Inflammatory macrophage treated with lipopolysaccharide for 1 hour (primary cell): Measurements from ENCODE around the gene GPC5.
"Not testable (repeated sequence)": the region's sequence is repeated elsewhere in the genome, so short reads cannot be mapped to it uniquely, and the experiment has no call there.

Experiments used
- DNase-seq, 2 donors: peaks; one replicate each; pipeline ENCODE4 v3.0.0-alpha.2; 2020 to 2022

GPC5 gene

GRCh38 chr13:92418818-92419412, 1020.5 kb downstream of the GPC5 start:
- DNase-seq: no peak

- DNase-seq: no peak
Measured at GRCh38 chr13:92429231-92429630, 1030.8 kb downstream of the GPC5 start.

- DNase-seq: no peak
Measured at GRCh38 chr13:92433386-92433785, 1035.0 kb downstream of the GPC5 start.

- no peak for DNase-seq
Measured at GRCh38 chr13:92433963-92434362, 1035.5 kb downstream of the GPC5 start.

DNA sequence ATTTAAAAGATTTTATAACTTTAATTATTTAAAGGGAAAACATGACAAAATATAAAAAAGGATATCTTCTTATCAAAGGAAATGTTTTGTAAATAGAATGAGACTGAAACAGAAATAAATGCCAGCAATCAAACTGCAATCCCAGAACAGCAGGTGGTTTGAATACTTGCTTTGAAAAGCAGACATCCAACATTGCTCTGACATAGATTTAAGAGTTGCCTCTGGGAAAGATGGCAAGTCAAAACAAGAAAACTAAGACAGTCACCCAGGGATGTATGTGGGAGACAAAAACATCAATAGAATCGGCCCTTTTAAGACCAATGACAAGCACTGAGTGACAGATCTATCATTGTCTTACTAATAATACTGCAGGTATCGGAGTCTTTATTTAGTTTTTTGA, 1038.5 kb downstream of the GPC5 start:
- DNase-seq: no peak

- DNase-seq: no peak
Measured at GRCh38 chr13:92444244-92444643, 1045.8 kb downstream of the GPC5 start.

DNA sequence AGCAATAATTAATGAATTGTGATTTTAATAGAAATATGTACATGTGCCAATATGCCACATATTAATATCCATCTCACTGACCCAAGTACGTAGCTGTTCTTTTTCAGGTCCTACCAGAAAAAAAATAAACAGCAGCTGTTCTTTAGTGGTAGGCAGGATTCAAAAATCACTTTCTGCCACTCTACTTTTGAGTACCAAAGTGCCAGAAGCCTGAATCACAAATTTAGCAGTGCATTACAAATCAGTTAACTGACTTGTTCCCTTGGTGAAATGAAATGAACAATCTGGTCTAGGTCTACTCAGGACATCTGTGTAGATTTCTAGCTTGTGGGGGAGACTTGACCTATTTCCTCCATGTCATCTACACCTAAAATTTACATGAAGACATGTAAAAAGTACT, 1052.6 kb downstream of the GPC5 start:
- no peak for DNase-seq

- DNase-seq: no peak
Measured at GRCh38 chr13:92452840-92453239, 1054.4 kb downstream of the GPC5 start.

DNA sequence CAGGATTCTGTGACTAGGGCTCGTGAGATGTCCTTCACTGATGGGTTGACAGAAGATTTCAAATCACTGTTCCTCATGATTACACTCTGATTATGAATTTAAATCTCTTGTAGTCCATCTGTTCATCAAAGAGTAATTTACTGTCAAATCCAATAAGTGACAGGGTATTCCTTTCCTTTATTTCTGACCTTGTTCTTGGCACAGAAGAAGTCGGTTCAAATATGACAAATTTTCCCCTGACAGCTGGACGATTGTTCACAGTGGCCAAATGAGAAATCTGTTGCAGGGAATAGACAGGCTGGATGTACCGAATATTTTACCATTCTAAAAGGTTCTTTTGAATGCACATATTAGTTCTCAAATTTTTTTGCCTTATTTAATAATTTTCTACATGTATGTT, 1060.9 kb downstream of the GPC5 start:
- DNase-seq: no peak

DNA sequence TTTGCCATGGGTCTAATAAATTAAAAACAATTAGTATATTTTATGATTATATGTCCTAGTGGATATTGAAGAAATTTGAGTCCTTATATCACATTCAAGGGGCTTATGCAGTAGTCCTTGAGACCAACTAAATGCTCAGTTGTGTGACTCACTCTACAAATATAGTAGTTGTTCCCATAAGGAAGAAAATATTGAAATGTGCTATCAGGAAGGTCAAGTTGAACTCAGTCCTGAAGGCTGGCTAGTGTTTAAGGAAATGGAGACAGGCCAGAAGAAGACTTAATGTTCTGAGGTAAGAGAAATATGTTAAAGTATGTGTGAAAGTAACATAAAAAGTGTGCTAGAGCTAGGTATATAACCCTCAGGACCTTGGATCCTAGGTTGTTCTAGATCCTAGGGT, 1062.1 kb downstream of the GPC5 start:
- no peak for DNase-seq

- no peak for DNase-seq
Measured at GRCh38 chr13:92461402-92461801, 1063.0 kb downstream of the GPC5 start.

DNA sequence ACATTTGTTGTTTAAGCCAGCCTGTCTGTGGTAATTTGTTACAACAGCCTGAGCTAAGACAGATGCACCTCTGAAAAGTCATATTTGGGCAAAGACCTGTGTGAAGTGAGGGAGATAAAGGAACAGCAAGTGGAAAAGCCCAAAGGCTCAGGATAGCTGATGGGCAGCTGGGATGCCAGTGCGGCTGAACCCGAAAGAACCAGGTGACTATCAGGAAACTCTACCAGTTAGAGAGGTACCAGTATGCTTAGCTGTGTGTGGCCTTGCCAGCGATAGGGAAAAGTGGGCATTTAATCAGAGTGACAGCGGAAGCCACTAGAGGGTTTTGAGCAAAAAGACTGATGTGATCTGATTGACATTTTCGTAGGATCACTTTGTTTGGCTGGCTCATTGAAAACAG, 1063.4 kb downstream of the GPC5 start:
- DNase-seq: no peak

- no peak for DNase-seq
Measured at GRCh38 chr13:92463134-92463533, 1064.7 kb downstream of the GPC5 start.

GRCh38 chr13:92473765-92474475, 1075.5 kb downstream of the GPC5 start:
- DNase-seq: no peak

DNA sequence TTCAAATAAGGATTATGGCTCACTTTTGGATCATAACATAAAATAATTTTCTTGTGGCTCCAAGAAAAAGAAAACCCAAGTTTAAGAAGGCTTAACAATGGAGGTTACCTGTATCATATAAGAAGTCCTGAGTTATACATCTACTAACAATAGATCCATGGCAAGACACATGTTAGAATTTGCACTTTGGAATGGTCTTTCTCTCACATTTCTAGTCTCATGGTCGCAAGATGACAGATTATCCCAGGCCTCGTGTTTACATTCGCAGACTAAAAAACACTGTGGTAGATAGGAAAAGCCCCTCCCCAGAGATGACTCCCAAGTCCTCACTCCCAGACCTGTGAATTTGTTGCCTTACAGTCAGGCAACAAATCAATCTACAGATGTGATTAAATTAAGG, 1082.0 kb downstream of the GPC5 start:
- DNase-seq: no peak

GRCh38 chr13:92482790-92483189, 1084.4 kb downstream of the GPC5 start:
- DNase-seq: not testable (repeated sequence)

GRCh38 chr13:92483894-92484293, 1085.5 kb downstream of the GPC5 start:
- no peak for DNase-seq

GRCh38 chr13:92487238-92487637, 1088.8 kb downstream of the GPC5 start:
- no peak for DNase-seq

GRCh38 chr13:92488249-92488852, 1089.9 kb downstream of the GPC5 start:
- no peak for DNase-seq

DNA sequence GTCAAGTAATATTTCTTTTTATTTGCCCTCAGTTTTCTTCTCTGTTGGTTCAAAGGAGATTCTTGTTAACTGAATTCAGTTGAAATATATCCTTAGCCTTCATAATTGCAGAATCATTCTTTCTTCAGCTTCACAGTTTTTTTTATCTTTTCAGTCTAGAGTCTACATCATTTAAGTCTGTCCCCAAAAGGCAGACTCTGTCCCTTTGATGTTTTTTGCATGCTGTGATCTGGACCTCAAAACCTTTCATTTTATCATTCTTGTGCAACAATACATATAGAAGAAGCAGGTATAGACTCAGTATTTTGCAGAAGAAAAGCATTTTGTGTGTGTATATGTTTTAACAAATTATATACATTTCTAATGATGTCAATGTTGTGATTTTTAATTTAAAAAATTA, 1093.4 kb downstream of the GPC5 start:
- no peak for DNase-seq

GRCh38 chr13:92494915-92495314, 1096.5 kb downstream of the GPC5 start:
- DNase-seq: no peak

DNA sequence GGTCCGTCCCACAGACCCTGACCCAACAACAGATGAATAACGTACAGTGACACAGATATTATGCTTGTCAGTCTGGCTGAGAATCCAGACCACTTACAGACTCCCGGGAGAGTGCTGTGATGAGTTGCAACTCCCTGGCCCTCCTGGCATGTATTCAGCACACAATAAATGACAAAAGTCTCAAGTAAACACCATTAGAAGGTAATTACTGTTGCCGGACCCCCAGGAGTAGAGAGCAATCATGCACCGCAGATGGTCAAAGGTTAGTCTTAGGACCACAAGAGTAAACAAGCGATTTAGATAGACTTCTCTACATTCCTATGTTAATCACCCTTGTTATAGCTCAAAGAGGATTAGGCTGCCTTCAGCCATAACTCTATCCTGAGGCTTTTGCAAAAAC, 1101.8 kb downstream of the GPC5 start:
- no peak for DNase-seq

GRCh38 chr13:92510416-92510815, 1112.0 kb downstream of the GPC5 start:
- no peak for DNase-seq

DNA sequence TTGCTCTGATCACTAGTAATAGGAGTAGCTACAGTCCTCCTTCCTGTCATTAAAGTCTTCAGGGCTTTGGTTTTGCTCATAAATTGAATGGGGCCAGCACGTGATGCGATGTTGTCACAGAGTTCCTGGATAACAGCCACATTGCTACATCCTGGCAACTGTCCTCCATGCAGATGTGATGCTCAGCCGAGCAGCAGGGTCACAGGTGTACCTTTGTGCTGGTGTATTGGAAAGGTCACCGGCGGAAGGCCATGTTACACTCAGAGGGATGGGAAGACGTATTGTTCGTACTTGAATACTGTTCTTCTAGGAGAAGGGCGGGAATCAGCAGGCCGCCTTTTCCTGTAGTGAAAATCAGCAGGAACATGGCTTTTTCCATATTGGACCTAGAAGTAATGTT, 1114.4 kb downstream of the GPC5 start:
- DNase-seq: no peak

DNA sequence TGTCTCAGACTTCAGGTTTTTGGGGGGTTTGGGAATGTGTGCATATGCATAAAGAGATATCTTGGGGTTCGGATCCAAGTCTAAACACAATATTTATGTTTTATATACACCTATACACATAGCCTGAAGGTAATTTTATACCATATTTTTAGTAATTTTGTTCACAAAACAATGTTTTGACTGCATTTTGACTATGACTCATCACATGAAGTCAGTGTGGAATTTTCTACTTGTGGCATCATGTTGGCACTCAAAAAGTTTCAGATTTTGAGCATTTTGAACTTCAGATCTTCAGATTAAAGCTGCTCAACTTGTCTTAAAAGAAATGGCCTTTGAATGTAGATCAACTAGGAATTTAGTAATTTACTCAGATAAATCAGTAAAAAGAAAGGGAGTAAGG, 1115.3 kb downstream of the GPC5 start:
- no peak for DNase-seq
